Muscle layer of colon (tissue), 2 donors: ENCODE results near the gene STAT4.

Experiments used
- H3K27ac ChIP-seq: one replicate; pipeline ENCODE4 v1.7.0; 2013; ENCODE audit warnings: low read depth, mild to moderate bottlenecking, low read length, moderate library complexity
- H3K27me3 ChIP-seq, 2 donors: one replicate each; pipeline ENCODE4 v1.7.0; 2013; ENCODE audit warnings: low read length in 2 of 2, mild to moderate bottlenecking in 2 of 2; ENCODE audit not compliant: insufficient read depth in 2 of 2, control insufficient read depth in 1 of 2
- H3K36me3 ChIP-seq: one replicate; pipeline ENCODE4 v1.7.0; 2013; ENCODE audit warnings: mild to moderate bottlenecking, low read length; ENCODE audit not compliant: insufficient read depth
- H3K4me1 ChIP-seq: one replicate; pipeline ENCODE4 v1.7.0; 2013; ENCODE audit warnings: mild to moderate bottlenecking, low read length; ENCODE audit not compliant: insufficient read depth
- H3K4me3 ChIP-seq, 2 donors: one replicate each; pipeline ENCODE4 v1.7.0; 2013; ENCODE audit warnings: low read length in 2 of 2, low read depth in 1 of 2, mild to moderate bottlenecking in 1 of 2, moderate library complexity in 1 of 2
- H3K9ac ChIP-seq: one replicate; pipeline ENCODE4 v1.7.0; 2013; ENCODE audit warnings: low read length
- H3K9me3 ChIP-seq: one replicate; pipeline ENCODE4 v1.7.0; 2013; ENCODE audit warnings: mild to moderate bottlenecking, low read length
- donor health status: abdominal sarcoma.
- donor health status: Adenocarcinoma of cecum.

STAT4 gene, protein sequence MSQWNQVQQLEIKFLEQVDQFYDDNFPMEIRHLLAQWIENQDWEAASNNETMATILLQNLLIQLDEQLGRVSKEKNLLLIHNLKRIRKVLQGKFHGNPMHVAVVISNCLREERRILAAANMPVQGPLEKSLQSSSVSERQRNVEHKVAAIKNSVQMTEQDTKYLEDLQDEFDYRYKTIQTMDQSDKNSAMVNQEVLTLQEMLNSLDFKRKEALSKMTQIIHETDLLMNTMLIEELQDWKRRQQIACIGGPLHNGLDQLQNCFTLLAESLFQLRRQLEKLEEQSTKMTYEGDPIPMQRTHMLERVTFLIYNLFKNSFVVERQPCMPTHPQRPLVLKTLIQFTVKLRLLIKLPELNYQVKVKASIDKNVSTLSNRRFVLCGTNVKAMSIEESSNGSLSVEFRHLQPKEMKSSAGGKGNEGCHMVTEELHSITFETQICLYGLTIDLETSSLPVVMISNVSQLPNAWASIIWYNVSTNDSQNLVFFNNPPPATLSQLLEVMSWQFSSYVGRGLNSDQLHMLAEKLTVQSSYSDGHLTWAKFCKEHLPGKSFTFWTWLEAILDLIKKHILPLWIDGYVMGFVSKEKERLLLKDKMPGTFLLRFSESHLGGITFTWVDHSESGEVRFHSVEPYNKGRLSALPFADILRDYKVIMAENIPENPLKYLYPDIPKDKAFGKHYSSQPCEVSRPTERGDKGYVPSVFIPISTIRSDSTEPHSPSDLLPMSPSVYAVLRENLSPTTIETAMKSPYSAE

DNA sequence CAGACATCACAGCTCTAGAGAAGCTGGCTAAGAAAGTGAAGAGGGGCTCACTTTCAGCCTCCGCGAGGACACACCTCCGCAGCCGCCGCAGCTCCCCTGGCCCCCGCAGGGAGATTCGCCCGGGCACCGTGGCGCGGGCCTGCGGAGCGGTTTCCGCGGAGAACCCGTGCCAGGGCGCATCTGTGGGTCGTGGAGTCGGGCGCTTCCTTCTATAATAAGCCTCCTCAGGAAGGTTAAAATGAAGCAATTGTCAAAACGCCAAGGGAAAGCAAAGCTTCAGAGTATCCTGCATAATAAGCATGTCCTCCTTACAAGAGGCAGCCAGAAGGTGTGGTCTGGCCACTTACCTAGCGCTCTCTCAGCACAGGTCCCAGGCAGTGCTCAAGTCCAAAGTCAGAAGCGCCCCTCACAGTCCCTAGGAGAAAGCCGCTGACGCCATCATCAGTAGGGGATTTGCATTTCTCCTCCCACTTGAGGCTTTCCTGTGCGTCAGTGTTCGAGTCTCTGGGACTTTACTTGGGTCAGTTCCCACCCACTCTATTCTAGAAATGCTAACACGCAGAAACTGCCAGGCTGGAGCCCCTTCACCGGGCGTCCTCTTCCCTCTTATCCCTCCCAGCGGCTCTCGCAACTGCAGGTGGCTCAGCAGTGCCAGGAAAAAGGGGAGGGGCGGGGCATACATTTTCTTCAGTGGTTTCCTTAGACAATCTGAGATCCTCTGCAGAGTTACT is at the start of gene STAT4:
Gene STAT4 (minus strand): TSS at position 395 of the 731 bp plus-strand sequence. CDS start 2,791 bp downstream, outside the sequence.
- Histone ChIP-seq H3K9ac (no peak within 1 kb of the TSS), H3K27me3 (no peaks in the 10 kb centered on the region), H3K4me1 (no peaks in the 10 kb centered on the region), H3K27ac (no peak within 1 kb of the TSS), H3K9me3 (no peaks in the 10 kb centered on the region), H3K36me3 (no peaks in the 10 kb centered on the region), H3K4me3 (peak within 1 kb of the TSS; percentile 41 to 71)

GRCh38 chr2:191199929-191200512 is 49.2 kb upstream of the STAT4 start:
- H3K36me3 ChIP-seq = no peaks in the 10 kb centered on the region
- H3K4me1 ChIP-seq = no peaks in the 10 kb centered on the region
- no peak overlapping the region for H3K27ac ChIP-seq
- H3K9me3 ChIP-seq = no peaks in the 10 kb centered on the region
- H3K27me3 ChIP-seq = no peaks in the 10 kb centered on the region
- no peak overlapping the region for H3K4me3 ChIP-seq
- H3K9ac ChIP-seq = no peak overlapping the region

- H3K27me3 ChIP-seq = no peaks in the 10 kb centered on the region
- H3K9ac ChIP-seq = no peak overlapping the region
- H3K9me3 ChIP-seq = no peaks in the 10 kb centered on the region
- H3K4me3 ChIP-seq = no peak overlapping the region
- no peak overlapping the region for H3K27ac ChIP-seq
- H3K4me1 ChIP-seq = no peaks in the 10 kb centered on the region
- H3K36me3 ChIP-seq = no peaks in the 10 kb centered on the region
Observed at GRCh38 chr2:191198271-191198670, 47.5 kb upstream of the STAT4 start.

GRCh38 chr2:191197096-191197495 is 46.3 kb upstream of the STAT4 start:
- Histone ChIP-seq H3K27me3 (no peaks in the 10 kb centered on the region), H3K9me3 (no peaks in the 10 kb centered on the region), H3K9ac (no peak overlapping the region), H3K4me1 (no peaks in the 10 kb centered on the region), H3K27ac (no peak overlapping the region), H3K4me3 (no peak overlapping the region), H3K36me3 (no peaks in the 10 kb centered on the region)

GRCh38 chr2:191195021-191195420 is 44.2 kb upstream of the STAT4 start:
- H3K4me1 ChIP-seq = no peaks in the 10 kb centered on the region
- H3K9ac ChIP-seq = no peak overlapping the region
- H3K27ac ChIP-seq = no peak overlapping the region
- H3K27me3 ChIP-seq = no peaks in the 10 kb centered on the region
- H3K36me3 ChIP-seq = no peaks in the 10 kb centered on the region
- no peaks in the 10 kb centered on the region for H3K9me3 ChIP-seq
- no peak overlapping the region for H3K4me3 ChIP-seq

DNA sequence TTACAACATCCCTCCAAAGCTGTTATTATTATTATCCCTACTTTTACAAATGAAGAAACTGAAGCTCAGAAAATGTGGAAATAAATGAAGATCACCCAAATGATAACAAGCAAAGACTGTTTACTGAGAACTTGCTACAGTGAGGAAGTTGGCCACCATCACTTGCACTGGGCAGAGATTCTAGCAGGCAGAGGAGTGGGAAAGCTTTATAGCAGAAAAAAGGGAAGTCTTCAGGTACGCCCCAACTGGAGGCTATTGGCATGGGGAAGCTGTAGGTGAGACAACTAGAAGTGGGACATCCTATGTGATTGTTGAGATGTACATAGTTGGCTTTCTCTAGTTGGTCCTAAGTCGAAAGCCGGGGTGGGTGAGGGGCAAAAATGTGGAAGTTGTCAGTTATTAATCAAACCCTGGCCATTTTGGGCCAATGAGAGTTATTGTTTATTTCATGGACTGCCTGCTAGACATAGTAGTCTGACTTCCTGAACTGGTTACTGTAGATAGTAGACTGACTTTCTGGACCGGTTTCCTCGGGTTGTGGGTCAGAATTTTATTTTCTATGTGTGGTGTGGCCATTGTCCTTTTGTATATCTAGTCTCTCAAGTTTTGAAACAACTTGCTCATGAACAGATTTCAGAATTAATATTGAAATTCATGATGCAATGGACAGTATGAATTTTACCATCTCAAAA is 40.2 kb upstream of the STAT4 start:
- no peak overlapping the region for H3K4me3 ChIP-seq
- H3K9ac ChIP-seq = no peak overlapping the region
- H3K27ac ChIP-seq = no peak overlapping the region
- no peaks in the 10 kb centered on the region for H3K27me3 ChIP-seq
- no peaks in the 10 kb centered on the region for H3K36me3 ChIP-seq
- H3K9me3 ChIP-seq = no peaks in the 10 kb centered on the region
- no peaks in the 10 kb centered on the region for H3K4me1 ChIP-seq

- Histone ChIP-seq H3K4me3 (no peak overlapping the region), H3K9ac (no peak overlapping the region), H3K4me1 (no peaks in the 10 kb centered on the region), H3K27ac (no peak overlapping the region), H3K36me3 (no peaks in the 10 kb centered on the region), H3K9me3 (no peaks in the 10 kb centered on the region), H3K27me3 (no peaks in the 10 kb centered on the region)
Observed at GRCh38 chr2:191190435-191190834, 39.6 kb upstream of the STAT4 start.

GRCh38 chr2:191189112-191189635 is 38.4 kb upstream of the STAT4 start:
- Histone ChIP-seq H3K36me3 (no peaks in the 10 kb centered on the region), H3K4me1 (no peaks in the 10 kb centered on the region), H3K27ac (no peak overlapping the region), H3K9me3 (no peaks in the 10 kb centered on the region), H3K9ac (no peak overlapping the region), H3K4me3 (no peak overlapping the region), H3K27me3 (no peaks in the 10 kb centered on the region)

DNA sequence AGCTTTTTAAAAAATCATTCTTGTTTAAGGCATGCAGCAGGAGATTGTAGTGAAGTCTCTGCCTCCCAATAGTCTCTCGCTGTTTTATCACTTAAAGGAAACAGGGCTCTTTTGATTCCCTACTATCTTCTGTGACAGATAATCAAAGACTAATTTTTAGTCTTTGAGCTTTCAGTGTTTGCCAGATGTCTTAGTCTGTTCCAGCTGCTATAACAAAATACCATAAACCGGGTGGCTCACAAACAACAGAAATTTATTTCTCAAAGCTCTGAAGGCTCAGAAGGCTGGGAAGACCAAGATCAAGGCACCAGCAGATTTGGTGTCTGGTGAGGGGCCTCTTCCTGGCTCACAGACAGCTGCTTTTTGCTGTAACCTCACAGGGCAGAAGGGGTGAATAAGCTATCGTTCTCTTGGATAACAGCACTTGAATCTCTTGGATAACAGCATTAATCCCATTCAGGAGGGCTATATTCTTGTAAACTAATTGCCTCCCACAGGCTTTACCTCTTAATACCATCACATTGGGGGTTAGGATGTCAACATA is 37.8 kb upstream of the STAT4 start:
- Histone ChIP-seq H3K9me3 (no peaks in the 10 kb centered on the region), H3K9ac (no peak overlapping the region), H3K4me1 (no peaks in the 10 kb centered on the region), H3K36me3 (no peaks in the 10 kb centered on the region), H3K27ac (no peak overlapping the region), H3K4me3 (no peak overlapping the region), H3K27me3 (no peaks in the 10 kb centered on the region)

GRCh38 chr2:191187105-191187829 is 36.5 kb upstream of the STAT4 start:
- H3K36me3 ChIP-seq = no peaks in the 10 kb centered on the region
- no peak overlapping the region for H3K27ac ChIP-seq
- no peaks in the 10 kb centered on the region for H3K27me3 ChIP-seq
- H3K4me1 ChIP-seq = no peaks in the 10 kb centered on the region
- no peak overlapping the region for H3K9ac ChIP-seq
- H3K9me3 ChIP-seq = no peaks in the 10 kb centered on the region
- H3K4me3 ChIP-seq = no peak overlapping the region
